ENCODE measurements around the gene ZNF511. TPM values are rescaled to one million over a fixed set of nuclear protein-coding genes. Genes with fewer than 3 reads are reported as not detected.

Gene ZNF511
- total and polyA plus RNA-seq, 2 of the 4 experiments (the other 2 are of a cell fraction), result 13.6 to 32.6 TPM

GRCh38 chr10:133295426-133296320 is 13.0 kb upstream of the ZNF511 start (continued):
- TF ChIP-seq NFE2L2 (IDR thresholded peaks at IDR 0.05; ENCODE audit: low read depth, low read length), result no peak

GRCh38 chr10:133297504-133297903 is 11.2 kb upstream of the ZNF511 start:
- no peak overlapping the region for H3K9ac ChIP-seq (ENCODE audit: low read depth, low read length)
- H3K36me3 ChIP-seq (ENCODE audit: control insufficient read depth, insufficient read depth, low read length), result peaks cover 67% of the 10 kb centered on the region

More at GRCh38 chr10:133297504-133297903, 11.2 kb upstream of the ZNF511 start:
- no peak overlapping the region for H3K27ac ChIP-seq (ENCODE audit: insufficient read depth, low read length)
- H3K9me3 ChIP-seq (ENCODE audit: control insufficient read depth, insufficient read depth, low read length), result no peaks in the 10 kb centered on the region
- CTCF ChIA-PET, result no interaction called here
- no peak overlapping the region for H2BK120ac ChIP-seq (ENCODE audit: low read depth, low read length)
- H4K91ac ChIP-seq (ENCODE audit: insufficient read depth, low read depth, low read length), result no peak overlapping the region
- H4K20me1 ChIP-seq (ENCODE audit: insufficient read depth, low read length), result peaks cover 5% of the 10 kb centered on the region
- H3K56ac ChIP-seq (ENCODE audit: extremely low read depth, insufficient read depth, low read length), result no peak overlapping the region
- H2AK5ac ChIP-seq (ENCODE audit: low read depth, low read length), result no peak overlapping the region
- H3K9me1 ChIP-seq (ENCODE audit: insufficient read depth, low read length), result peaks cover 9% of the 10 kb centered on the region
- WGBS, 2 experiments (ENCODE audit: extremely low coverage in 2 of 2, insufficient read length in 1 of 2), result 93% methylated on average over 5 of the region's 10 CpGs; no CpG with 5 or more reads in 1 of the 2 experiments
- H2AFZ ChIP-seq (replicated peaks; ENCODE audit: low read length, poor library complexity), result no peak overlapping the region
- DNase-seq, result no peak
- no peaks in the 10 kb centered on the region for H3K27me3 ChIP-seq (ENCODE audit: control insufficient read depth, insufficient read depth, low read length)
- no peak overlapping the region for H3K4ac ChIP-seq (ENCODE audit: low read depth, low read length)
- no peak overlapping the region for H3K23ac ChIP-seq (ENCODE audit: low read depth, low read length)
- in situ Hi-C loops (cut with MboI; ENCODE audit: low sequenced_read_pairs) (no loop called here), intact Hi-C loops (cut with micrococcal nuclease) (no loop called here), dilution Hi-C loops (cut with HindIII; ENCODE audit: low sequenced_read_pairs, unreplicated experiment) (no loop called here)
- no TSS peak for BruUV-seq (replicated peaks)
- no peak overlapping the region for H2BK5ac ChIP-seq (ENCODE audit: low read depth, low read length, poor library complexity, severe bottlenecking)
- TF ChIP-seq ELK1 (IDR thresholded peaks at IDR 0.05; ENCODE audit: borderline replicate concordance, low read depth, low read length) (no peak), RAD21 (IDR thresholded peaks at IDR 0.05; ENCODE audit: low read length) (no peak), CEBPB (IDR thresholded peaks at IDR 0.05; ENCODE audit: low read depth, low read length) (no peak), RCOR1 (IDR thresholded peaks at IDR 0.05; ENCODE audit: insufficient replicate concordance, low read length) (no peak), RFX5 (IDR thresholded peaks at IDR 0.05; ENCODE audit: low read depth, low read length) (no peak), NFE2L2 (IDR thresholded peaks at IDR 0.05; ENCODE audit: low read depth, low read length) (no peak), MAFK (IDR thresholded peaks at IDR 0.05; ENCODE audit: low read depth, low read length) (no peak), CHD1 (IDR thresholded peaks at IDR 0.05; ENCODE audit: low read depth, low read length) (no peak), BHLHE40 (IDR thresholded peaks at IDR 0.05; ENCODE audit: low read depth, low read length) (no peak)
- H3K14ac ChIP-seq (replicated peaks; ENCODE audit: low read depth, low read length), result no peak overlapping the region
- H2AK9ac ChIP-seq (replicated peaks; ENCODE audit: low read depth, low read length, poor library complexity), result no peak overlapping the region
- ATAC-seq (ENCODE audit: low read depth), result no peak
- no peak overlapping the region for H3K4me3 ChIP-seq (ENCODE audit: insufficient read depth, low read depth, low read length)
- H4K8ac ChIP-seq (ENCODE audit: low read depth in 2 of 2, low read length in 2 of 2), result no peak overlapping the region
- H3K4me2 ChIP-seq (ENCODE audit: low read depth, low read length), result no peak overlapping the region
- H3K79me1 ChIP-seq (ENCODE audit: low read depth in 1 of 2, low read length in 2 of 2), result peaks cover 9 to 11% of the 10 kb centered on the region in 2 experiments; a peak in 3 of 4 replicates
- H4K5ac ChIP-seq (ENCODE audit: low read depth, low read length), result no peak overlapping the region
- POLR2A ChIA-PET (ENCODE audit: unreplicated experiment), result no interaction called here
- H2BK20ac ChIP-seq (ENCODE audit: low read depth, low read length), result no peak overlapping the region
- H3K4me1 ChIP-seq (ENCODE audit: control insufficient read depth, insufficient read depth, low read length), result peaks cover 9% of the 10 kb centered on the region
- no peak overlapping the region for H2BK15ac ChIP-seq (ENCODE audit: low read depth, low read length)
- H3K18ac ChIP-seq (ENCODE audit: low read depth, low read length), result no peak overlapping the region
